NCI-H2107 treated with DMSO at 0.1 percent for 48 hours (cell line): ENCODE data around the gene NFATC1.

Experiments used
- DNase-seq: peaks from one replicate; lab custom pipeline; 2025; ENCODE audit not compliant: unreplicated experiment; lab: John Stamatoyannopoulos, UW

NFATC1 gene

GRCh38 chr18:79395761-79396404, at the start of gene NFATC1:
TSS of gene NFATC1 (plus strand) at chr18:79395930. CDS start at chr18:79396225, 295 bp downstream.
- no peak for DNase-seq

GRCh38 chr18:79345981-79346380, 49.7 kb upstream of the NFATC1 start:
- no peak for DNase-seq

- no peak for DNase-seq
Measured at GRCh38 chr18:79348066-79348465, 47.7 kb upstream of the NFATC1 start.

- DNase-seq = no peak
Measured at GRCh38 chr18:79352432-79352831, 43.3 kb upstream of the NFATC1 start.

GRCh38 chr18:79353267-79353666, 42.5 kb upstream of the NFATC1 start:
- DNase-seq = no peak

GRCh38 chr18:79354350-79354749, 41.4 kb upstream of the NFATC1 start:
- DNase-seq = no peak

GRCh38 chr18:79355433-79356335, 40.0 kb upstream of the NFATC1 start:
- DNase-seq = no peak

- no peak for DNase-seq
Measured at GRCh38 chr18:79356435-79356834, 39.3 kb upstream of the NFATC1 start.

- no peak for DNase-seq
Measured at GRCh38 chr18:79360933-79361332, 34.8 kb upstream of the NFATC1 start.

GRCh38 chr18:79361766-79362522, 33.8 kb upstream of the NFATC1 start:
- no peak for DNase-seq

GRCh38 chr18:79365701-79366100, 30.0 kb upstream of the NFATC1 start:
- no peak for DNase-seq

GRCh38 chr18:79366177-79367094, 29.3 kb upstream of the NFATC1 start:
- peak; percentile 86 for DNase-seq

- DNase-seq = no peak
Measured at GRCh38 chr18:79367480-79367879, 28.2 kb upstream of the NFATC1 start.

- no peak for DNase-seq
Measured at GRCh38 chr18:79367989-79368388, 27.7 kb upstream of the NFATC1 start.

- DNase-seq = no peak
Measured at GRCh38 chr18:79368681-79369080, 27.0 kb upstream of the NFATC1 start.

- DNase-seq = no peak
Measured at GRCh38 chr18:79371561-79372121, 24.1 kb upstream of the NFATC1 start.

- no peak for DNase-seq
Measured at GRCh38 chr18:79372461-79372860, 23.3 kb upstream of the NFATC1 start.

GRCh38 chr18:79372991-79373390, 22.7 kb upstream of the NFATC1 start:
- no peak for DNase-seq

GRCh38 chr18:79373736-79374135, 22.0 kb upstream of the NFATC1 start:
- no peak for DNase-seq
